Suppressor macrophage treated with lipopolysaccharide for 4 hours (primary cell): ENCODE measurements around the gene POLR2A.
A peak's percentile ranks its signal among the peaks of the same experiment; 100 is the strongest.

Experiments used
- DNase-seq: peaks from one replicate; pipeline ENCODE4 v3.0.0-alpha.2; 2020

Gene POLR2A

DNA sequence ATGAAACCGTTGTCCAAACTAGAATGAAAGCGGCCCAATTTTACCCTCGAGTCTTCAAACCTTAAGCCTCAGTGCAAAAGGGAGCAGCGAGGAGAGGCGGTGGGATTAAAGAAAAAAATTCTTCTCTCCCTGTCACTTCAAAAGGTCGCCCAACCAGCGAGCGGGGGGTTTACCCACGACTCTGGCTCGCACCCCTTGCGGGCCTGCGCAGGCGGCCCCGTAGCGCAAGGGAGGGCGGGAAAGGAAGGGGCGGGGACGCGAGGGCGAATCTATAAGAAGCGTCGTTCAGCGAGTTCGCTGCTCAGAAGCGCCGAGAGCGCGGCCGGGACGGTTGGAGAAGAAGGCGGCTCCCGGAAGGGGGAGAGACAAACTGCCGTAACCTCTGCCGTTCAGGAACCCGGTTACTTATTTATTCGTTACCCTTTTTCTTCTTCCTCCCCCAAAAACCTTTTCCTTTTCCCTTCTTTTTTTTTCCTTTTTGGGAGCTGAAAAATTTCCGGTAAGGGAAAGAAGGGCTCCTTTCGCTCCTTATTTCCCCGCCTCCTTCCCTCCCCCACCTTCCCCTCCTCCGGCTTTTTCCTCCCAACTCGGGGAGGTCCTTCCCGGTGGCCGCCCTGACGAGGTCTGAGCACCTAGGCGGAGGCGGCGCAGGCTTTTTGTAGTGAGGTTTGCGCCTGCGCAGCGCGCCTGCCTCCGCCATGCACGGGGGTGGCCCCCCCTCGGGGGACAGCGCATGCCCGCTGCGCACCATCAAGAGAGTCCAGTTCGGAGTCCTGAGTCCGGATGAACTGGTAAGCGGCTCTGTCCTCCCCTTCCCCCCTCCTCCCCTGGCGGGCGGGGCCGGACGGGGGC, at the start of gene POLR2A:
POLR2A (plus strand) TSS at position 300 of the 852 bp plus-strand sequence.
- peak; percentile 99 for DNase-seq

DNA sequence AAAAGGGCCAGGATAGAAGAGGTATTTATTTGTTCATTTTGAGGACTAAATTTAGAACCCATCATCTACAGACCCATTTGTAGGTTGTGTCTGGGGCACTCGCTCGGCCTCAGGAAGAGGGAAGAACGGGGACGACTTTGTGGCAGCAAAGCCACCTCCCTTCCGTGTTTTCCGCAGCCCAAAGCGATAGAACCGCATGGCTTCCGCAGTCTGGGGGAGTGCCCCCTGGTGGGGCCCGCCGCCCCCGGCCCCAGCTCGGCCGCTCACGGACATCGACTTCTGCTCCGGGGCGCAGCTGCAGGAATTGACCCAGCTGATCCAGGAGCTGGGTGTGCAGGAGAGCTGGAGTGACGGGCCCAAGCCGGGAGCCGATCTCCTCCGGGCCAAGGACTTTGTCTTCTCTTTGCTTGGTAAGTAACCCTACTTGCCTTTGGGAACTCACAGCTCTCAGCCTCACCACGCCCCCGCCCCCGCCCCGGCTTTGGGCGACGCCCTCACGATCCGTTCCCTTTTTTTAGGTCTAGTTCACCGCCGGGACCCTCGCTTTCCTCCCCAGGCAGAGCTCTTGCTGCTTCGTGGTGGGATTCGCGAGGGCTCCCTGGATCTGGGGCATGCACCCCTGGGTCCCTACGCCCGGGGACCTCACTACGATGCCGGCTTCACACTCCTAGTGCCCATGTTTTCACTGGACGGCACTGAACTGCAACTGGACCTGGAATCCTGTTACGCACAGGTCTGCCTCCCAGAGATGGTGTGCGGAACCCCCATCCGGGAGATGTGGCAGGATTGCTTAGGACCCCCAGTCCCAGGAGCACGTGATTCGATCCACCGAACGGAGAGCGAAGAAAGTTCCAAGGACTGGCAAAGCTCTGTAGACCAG, 48.2 kb upstream of the POLR2A start:
- DNase-seq: peak; percentile 61

DNA sequence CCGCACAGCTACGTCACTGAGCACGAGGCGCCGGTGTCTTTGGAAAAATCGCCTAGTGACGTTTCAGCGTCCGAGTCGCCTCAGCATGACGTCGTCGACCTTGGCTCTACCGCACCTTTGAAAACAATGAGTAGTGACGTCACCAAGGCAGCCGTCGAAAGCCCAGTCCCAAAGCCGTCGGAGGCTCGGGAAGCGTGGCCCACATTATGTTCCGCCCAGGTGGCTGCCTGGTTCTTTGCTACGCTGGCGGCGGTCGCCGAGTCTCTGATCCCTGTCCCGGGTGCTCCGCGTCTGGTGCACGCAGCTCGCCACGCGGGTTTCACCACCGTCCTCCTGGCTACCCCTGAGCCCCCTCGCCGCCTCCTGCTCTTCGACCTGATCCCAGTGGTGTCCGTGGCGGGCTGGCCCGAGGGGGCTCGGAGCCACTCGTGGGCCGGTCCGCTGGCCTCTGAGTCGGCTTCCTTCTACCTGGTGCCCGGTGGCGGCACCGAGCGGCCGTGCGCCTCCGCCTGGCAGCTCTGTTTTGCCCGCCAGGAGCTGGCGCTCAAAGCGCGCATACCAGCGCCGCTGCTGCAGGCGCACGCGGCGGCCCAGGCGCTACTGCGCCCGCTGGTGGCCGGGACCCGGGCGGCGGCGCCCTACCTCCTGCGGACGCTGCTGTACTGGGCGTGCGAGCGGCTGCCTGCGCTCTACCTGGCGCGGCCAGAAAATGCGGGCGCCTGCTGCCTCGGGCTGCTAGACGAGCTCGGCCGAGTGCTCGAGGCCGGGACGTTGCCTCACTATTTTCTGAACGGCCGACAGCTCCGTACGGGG, 47.4 kb upstream of the POLR2A start:
- peak; percentile 91 for DNase-seq

DNA sequence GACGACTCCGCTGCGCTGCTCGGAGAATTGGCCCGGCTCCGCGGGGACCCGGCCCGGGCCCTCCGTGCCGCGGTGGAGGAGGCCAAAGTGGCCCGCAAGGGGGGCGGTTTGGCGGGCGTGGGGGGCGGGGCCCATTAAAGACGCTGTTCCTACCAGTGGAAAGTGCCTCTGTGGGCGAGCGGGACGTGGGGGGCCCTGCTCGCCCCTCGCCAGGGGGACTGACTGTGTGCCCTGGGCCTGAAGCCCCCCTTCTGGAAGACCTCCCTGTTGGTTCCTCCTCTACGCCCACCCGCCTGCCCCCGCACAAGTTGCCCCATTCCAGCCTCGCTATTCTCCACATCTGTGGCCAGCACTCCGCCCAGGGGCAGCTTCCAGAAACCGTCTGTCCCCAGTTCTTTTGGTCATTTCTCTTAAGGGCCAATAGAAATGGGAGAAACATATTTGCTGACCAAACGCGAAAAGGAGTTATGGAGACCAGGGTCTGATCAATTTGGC, 46.8 kb upstream of the POLR2A start:
- DNase-seq: no peak

DNA sequence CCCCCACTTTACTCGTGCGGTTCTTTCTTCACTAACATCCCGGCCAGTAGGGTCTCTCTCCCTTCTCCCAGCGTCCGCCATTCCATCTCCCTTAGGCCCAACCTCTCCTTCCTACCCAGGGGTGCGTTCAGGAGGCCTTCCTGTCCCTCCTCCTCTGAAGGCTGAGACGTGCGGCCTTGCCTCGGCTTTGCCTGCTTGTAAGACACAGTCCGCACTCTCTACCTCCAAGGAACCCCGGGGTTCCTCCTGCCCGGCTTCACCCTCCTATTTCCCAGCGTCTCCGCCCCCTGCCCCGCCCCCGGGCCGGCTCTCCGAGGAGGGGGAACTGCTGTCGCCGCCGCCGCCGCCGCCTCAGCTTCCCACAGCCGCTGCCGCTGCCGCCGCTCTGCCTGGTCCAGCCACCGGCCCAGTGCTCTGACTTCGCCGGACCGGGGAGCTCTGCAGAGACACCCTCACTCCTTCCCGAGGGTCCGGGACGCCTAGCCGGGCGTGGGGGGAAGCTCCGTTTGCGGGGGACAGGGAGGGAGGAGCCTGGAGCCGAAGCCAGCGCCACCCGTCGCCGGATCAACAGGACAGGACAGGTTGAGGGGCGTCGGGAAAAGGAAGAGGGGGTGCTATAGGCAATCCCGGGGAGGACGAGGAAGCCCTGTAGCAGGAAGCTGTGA, 46.1 kb upstream of the POLR2A start:
- peak; percentile 66 for DNase-seq

DNA sequence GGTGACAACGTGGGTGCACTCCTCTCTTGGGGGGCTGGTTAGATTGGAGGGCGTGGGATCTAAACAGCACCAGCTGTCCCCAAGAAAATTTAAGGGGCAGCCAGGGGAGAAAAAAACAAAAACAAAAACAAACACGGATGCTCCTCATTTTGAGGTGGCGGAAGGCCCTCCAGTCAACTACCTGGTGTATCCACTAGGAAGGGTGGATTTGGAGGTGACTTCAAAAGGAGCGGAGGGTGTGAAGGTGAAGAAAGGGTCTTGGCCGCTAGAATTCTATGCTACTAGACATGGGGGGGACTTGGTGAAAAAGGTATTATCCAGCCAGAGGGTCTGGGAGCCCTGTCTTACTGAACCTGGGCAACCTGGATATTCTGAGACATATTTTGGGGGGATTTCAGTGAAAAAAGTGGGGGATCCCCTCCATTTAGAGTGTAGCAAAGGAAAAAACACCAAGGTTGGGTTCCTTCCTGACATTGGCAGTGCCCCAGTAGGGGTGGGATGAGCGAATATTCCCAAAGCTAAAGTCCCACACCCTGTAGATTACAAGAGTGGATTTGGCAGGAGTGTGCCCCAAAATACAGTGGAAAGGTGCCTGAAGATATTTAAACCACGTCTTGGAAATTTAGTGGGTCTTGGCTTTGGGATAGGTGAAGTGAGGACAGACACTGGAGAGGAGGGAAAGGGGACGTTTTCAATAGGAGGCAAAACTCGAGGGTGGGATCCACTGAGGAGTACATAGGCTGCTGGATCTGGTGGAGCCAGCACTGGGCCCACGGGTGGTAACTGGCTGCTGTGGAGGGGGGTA, 45.3 kb upstream of the POLR2A start:
- DNase-seq: no peak

DNA sequence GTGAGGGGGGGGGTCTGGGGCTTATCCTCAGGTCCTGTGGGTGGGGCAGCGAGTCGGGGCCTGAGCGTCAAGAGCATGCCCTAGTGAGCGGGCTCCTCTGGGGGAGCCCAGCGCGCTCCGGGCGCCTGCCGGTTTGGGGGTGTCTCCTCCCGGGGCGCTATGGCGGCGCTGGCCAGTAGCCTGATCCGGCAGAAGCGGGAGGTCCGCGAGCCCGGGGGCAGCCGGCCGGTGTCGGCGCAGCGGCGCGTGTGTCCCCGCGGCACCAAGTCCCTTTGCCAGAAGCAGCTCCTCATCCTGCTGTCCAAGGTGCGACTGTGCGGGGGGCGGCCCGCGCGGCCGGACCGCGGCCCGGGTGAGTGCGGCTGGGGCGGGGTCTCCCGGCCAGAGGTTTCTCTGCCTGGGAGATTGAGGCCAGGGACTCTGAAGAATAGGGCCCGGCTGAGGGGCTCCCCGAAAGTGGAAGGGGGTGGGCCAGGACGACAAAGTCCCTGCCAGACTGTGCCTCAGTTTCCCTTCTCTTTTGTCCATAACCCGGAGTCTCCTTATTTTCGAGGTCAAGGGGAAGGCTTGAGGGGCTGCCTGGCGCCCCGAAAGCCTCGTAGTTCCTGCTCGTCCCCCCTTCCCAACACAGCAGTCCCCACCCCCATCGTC, 44.6 kb upstream of the POLR2A start, which contains the start of gene FGF11:
FGF11 (plus strand) TSS at position 51 of the 651 bp plus-strand sequence; CDS start at position 160, 109 bp downstream.
- no peak for DNase-seq

DNA sequence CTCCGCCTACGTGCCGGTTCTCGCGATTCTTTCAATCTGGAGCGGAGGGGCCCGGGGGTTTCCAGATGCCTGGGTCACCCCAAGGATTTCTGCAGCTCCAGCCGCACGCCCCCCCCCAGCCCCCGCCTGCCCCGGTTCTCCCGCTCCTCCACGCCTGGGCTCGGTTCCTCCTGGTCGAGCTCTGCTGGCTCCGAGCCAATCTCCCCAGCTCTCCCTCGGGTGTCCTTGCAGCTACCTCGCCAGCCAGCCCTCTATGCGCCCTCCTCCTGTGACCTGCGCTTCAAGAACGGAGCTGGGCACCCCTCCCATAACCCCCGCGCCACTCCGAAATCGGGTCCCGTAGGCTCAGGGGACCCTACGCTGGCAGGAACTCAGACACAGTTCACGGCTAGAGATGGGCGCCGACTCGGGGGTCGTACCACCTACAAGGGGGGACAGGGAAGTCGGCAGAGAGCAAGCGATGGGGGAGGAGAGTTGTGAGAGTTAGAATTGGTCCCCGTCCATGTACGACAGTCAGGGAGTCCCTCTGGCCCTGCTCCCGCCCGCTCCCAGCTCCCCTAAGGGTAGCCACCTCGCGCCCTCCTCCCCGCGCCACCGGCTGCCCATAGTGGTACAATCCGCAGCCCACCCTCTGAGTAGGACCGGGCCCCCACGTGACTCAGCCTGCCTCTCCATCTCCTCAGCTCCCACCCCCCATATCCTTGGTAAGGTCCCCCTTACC, 43.9 kb upstream of the POLR2A start:
- peak; percentile 54 for DNase-seq

DNA sequence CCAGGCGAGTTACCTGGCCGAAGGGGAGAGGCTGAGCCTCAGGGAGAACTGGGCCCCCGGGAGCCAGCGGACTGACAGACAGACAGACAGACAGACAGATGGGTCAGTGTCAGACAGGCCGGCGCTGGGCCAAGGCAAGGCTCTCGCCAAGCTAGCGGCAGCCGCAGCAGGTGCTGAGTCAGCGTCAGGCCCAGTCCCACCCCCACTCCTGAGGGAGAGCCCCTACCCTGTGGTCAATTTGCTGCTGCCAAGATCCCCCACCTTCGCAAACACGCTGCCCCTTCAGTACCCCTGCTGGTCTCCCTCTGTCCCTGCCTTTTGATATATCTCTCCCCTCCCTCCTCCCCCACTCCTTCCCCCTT, 43.4 kb upstream of the POLR2A start:
- peak; percentile 24 for DNase-seq

DNA sequence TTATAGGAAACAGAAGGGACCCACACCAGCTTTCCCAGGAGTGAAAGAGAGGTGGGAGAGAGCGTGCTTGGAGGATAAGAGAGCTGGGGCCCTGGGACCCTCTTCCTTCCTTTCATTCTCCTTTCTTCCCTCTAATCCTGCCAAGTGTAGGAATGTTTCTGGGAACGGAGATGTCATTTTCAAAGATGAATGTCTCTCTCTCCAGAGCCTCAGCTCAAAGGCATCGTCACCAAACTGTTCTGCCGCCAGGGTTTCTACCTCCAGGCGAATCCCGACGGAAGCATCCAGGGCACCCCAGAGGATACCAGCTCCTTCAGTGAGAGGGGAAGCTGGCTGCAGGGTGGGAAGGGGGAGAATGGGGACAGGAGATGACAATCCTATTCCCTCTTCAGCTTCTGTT, 42.9 kb upstream of the POLR2A start:
- DNase-seq: no peak

DNA sequence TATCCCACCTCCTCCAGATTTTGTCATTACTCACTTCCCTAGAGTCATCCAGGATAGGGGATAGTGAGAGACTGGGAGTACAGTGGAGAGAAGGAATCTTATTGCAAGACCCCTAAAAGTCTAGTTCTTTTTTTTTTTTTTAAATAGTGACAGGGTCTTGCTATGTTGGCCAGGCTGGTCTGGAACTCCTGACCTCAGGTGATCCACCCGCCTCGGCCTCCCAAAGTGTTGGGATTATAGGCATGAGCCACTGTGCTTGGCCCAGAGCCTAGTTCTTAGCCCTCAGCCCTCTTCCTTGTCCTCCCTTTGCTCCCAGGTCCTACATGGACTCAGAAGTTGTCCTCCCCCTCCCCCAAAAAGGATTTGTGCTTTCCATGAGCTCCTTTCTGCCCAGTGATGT, 42.0 kb upstream of the POLR2A start:
- DNase-seq: no peak

DNA sequence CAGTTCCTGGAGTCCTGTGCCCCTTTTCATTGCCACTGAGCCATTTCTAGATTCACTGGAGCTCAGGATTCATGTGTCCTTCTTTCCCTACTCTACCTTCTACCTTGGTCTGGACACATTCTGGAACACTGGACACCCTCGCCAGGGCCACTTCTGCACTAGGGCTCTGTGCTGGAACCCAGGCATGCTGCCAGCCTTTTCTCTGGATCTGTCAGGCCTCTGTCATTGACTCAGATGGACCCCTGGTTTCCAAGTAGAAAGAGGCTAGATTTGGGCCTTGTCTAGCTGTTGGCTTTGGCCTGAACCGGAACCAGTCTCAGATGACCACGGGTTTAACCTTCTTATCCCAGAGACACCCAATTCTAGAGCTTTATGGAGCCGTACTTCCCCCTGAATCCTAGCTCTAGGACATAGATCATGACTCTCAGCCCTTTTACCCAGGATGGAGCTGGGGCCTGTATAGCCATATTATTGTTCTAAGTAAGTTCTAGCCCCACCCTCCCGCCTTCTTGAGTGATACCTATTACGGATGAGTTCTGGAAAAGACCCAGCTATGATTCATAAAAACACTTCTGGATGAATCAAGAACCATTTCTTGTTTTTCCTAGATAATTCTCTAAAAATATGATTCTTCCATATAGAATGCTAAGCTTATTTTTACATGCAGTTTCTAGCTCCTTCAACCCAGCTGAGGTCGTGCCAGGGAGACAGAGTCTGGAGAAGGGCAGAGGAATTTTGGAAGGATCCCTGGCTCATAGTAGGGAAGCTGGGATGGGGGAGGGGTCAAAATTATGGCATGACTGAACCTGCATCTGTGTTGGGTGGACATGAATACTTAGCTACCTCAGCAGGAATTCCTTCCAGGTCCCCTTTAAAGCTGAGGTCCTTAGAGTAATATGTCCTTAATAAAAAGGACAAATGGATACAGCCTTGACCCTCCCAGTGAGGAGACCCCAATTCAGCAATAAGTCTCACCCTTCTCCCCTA, 40.4 kb upstream of the POLR2A start:
- no peak for DNase-seq

DNA sequence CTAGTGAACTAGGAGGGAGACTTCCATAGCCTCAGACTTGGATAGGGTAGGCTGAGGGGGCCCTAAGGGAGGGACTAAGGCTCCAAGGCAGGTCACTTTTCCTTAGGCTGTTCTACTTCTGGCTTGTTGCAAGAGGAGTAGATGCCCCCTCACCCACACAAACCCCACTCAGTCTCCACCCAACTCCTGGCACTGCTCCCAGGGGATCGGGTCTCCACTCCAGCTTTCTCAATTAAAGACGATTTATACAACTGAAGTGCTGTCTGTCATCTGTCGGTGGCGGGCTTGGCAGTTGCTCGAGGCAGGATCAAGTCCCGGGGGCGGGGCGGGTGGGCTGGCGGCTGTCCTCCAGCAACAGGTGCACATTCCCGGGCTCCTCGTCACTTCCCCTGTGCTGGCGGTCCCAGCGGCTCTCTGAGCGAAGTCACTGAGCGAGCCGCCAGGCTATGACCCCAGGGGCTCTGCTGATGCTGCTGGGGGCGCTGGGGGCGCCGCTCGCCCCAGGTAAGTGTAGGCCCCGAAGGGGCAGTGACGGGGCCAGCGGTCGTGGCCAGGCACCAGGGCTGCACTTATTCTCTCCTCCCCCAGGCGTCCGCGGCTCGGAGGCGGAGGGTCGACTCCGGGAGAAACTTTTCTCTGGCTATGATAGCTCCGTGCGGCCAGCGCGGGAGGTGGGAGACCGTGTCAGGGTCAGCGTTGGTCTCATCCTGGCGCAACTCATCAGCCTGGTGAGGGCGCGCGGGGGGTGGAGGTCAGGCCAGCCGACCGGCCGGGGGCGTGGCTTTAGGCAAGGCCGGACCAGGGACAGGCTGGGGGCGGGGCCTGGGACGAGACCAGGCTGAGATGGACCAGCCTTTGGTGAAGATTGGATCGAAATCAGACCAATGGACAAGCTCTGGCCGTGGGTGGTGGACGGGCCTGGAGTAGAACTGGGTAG, 39.2 kb upstream of the POLR2A start, which contains the start of gene CHRNB1:
CHRNB1 (plus strand) TSS at position 380 of the 937 bp plus-strand sequence; CDS start at position 447, 67 bp downstream.
- peak; percentile 84 for DNase-seq

DNA sequence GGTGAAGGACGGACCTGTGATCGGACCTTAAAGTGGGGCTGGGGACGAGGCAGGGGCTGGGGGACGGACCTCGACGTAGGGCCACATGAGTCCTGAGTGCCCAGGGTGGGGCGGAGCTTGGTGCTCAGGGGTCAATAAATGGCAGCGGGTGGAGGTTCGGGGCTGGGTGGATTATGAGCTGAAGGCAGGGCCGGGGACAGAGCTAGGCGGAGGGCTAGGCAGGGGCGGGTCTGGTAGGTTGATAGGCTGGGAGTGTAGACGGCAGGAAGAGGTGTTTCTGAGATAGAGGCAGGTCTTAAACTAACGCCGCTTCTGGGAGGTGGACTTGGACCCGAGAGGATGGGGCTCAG, 38.6 kb upstream of the POLR2A start:
- no peak for DNase-seq

DNA sequence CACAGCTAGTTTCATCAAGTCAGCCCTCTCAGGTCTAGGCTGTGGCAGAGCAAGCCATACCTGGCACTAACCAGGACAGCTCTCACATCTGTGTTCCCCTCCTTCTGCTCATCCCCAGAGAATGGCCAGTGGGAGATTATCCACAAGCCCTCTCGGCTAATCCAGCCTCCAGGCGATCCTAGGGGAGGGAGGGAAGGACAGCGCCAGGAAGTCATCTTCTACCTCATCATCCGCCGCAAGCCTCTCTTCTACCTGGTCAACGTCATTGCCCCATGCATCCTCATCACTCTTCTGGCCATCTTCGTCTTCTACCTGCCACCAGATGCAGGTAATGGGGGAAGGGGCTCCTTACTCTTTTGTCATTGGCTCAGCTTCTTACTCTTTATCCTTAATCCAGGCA, 35.7 kb upstream of the POLR2A start:
- DNase-seq: no peak

DNA sequence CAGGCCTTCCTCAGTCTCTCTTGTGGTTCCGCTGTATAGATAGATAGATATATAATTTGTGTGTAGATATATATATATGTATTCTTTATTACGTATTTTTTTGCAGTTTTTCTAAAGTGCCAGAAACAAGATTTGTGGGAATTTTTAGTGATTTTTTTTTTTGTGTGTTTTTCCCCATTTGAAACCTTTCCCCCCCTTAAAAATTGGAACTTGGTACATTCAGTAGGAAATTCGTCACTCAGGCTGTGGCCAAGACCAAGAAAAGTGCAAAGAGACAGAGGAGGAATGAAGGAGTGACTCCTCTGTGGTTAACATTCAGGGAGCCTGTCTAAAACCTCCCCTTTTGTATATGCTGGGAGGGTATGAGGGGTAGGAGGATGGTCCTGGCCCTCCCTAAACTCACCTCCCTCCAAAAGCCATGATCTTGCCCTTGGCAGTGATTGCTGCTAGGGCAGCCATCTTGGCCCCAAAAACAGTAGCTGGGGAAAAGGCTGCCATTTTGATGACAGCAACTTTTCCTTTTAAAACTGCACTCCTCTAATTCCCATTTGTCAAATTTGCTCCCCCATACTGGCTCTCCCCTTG, 24.1 kb upstream of the POLR2A start:
- no peak for DNase-seq
